HEK293 (cell line): Measurements from ENCODE around the gene ZNF576.

Experiments
- CTCF ChIA-PET: fragments of 350-600 bp; formaldehyde crosslinking; extraction: SDS; loops from one replicate; lab custom pipeline; 2021; ENCODE audit warnings: antibody characterized with exemption; lab: Yijun Ruan, JAX
- POLR2A ChIA-PET: fragments of 300-600 bp; formaldehyde crosslinking; extraction: SDS; loops from one replicate; lab custom pipeline; 2020; ENCODE audit warnings: antibody characterized with exemption, inconsistent platforms; lab: Yijun Ruan, JAX
- H3K27ac ChIP-seq: fragments of 200-500 bp; sonication (Bioruptor generic); 2 replicates; pipeline ENCODE4 v1.5.1; 2014; ENCODE audit warnings: low read depth, low read length, control low read depth, inconsistent platforms; ENCODE audit errors: extremely low read depth
- H3K36me3 ChIP-seq, 2 experiments: fragments of 200-500 bp in 1 of 2; sonication (Bioruptor generic) in 1 of 2; 1 replicate in 1 of 2; 2 replicates in 1 of 2; pipeline ENCODE4 v1.5.1; 2014 to 2017; ENCODE audit warnings: inconsistent platforms in 2 of 2, low read length in 2 of 2; ENCODE audit not compliant: control insufficient read depth in 2 of 2, insufficient read depth in 1 of 2
- H3K4me1 ChIP-seq: fragments of 200-500 bp; sonication (Bioruptor generic); 2 replicates; pipeline ENCODE4 v1.5.1; 2014; ENCODE audit warnings: mild to moderate bottlenecking, low read length, inconsistent platforms; ENCODE audit not compliant: control insufficient read depth, insufficient read depth
- H3K4me3 ChIP-seq: 2 replicates; pipeline ENCODE4 v1.5.1; 2011; ENCODE audit warnings: low read depth, mild to moderate bottlenecking, control low read depth, low read length, moderate library complexity
- H3K9me3 ChIP-seq: fragments of 200-500 bp; sonication (Bioruptor generic); 2 replicates; pipeline ENCODE4 v1.5.1; 2014; ENCODE audit warnings: low read depth, low read length, inconsistent platforms; ENCODE audit not compliant: control insufficient read depth, insufficient read depth
- AEBP2 ChIP-seq: fragments of 450-650 bp; formaldehyde crosslinking; IDR thresholded peaks from 2 replicates; pipeline ENCODE4 v1.5.1; 2016; ENCODE audit warnings: missing biosample characterization, missing genetic modification characterization, borderline replicate concordance
- EGR2 ChIP-seq: fragments of 450-650 bp; formaldehyde crosslinking; IDR thresholded peaks from 2 replicates; pipeline ENCODE4 v1.5.1; 2016; ENCODE audit warnings: low read depth, missing biosample characterization, missing genetic modification characterization
- HIC1 ChIP-seq: fragments of 450-650 bp; formaldehyde crosslinking; IDR thresholded peaks from 2 replicates; pipeline ENCODE4 v1.5.1; 2016; ENCODE audit warnings: missing biosample characterization, missing genetic modification characterization
- KLF1 ChIP-seq: fragments of 450-650 bp; formaldehyde crosslinking; IDR thresholded peaks from 2 replicates; pipeline ENCODE4 v1.5.1; 2016; ENCODE audit warnings: missing biosample characterization, missing genetic modification characterization
- KLF8 ChIP-seq: fragments of 450-650 bp; formaldehyde crosslinking; IDR thresholded peaks from 2 replicates; pipeline ENCODE4 v1.5.1; 2016; ENCODE audit warnings: missing biosample characterization, missing genetic modification characterization
- PRDM1 ChIP-seq: fragments of 450-650 bp; formaldehyde crosslinking; IDR thresholded peaks from 2 replicates; pipeline ENCODE4; 2016; ENCODE audit warnings: missing biosample characterization, missing genetic modification characterization
- PRDM10 ChIP-seq: fragments of 450-650 bp; formaldehyde crosslinking; IDR thresholded peaks from 2 replicates; pipeline ENCODE4 v1.5.1; 2016; ENCODE audit warnings: missing biosample characterization, missing genetic modification characterization
- SP3 ChIP-seq: fragments of 450-650 bp; formaldehyde crosslinking; IDR thresholded peaks from 2 replicates; pipeline ENCODE4 v1.5.1; 2016; ENCODE audit warnings: missing biosample characterization, missing genetic modification characterization
- TSHZ1 ChIP-seq: fragments of 450-650 bp; formaldehyde crosslinking; IDR thresholded peaks from 2 replicates; pipeline ENCODE4 v1.5.1; 2016; ENCODE audit warnings: missing biosample characterization, missing genetic modification characterization, borderline replicate concordance
- WT1 ChIP-seq: fragments of 450-650 bp; formaldehyde crosslinking; IDR thresholded peaks from 2 replicates; pipeline ENCODE4 v1.5.1; 2016; ENCODE audit warnings: missing biosample characterization, missing genetic modification characterization
- YY2 ChIP-seq: fragments of 450-650 bp; formaldehyde crosslinking; IDR thresholded peaks from 2 replicates; pipeline ENCODE4 v1.5.1; 2016; ENCODE audit warnings: missing biosample characterization, missing genetic modification characterization
- ZBTB26 ChIP-seq: fragments of 450-650 bp; formaldehyde crosslinking; optimal IDR thresholded peaks from 2 replicates; pipeline ENCODE3; 2016; ENCODE audit warnings: missing biosample characterization, mild to moderate bottlenecking, missing genetic modification characterization
- ZBTB48 ChIP-seq: fragments of 450-650 bp; formaldehyde crosslinking; IDR thresholded peaks from 2 replicates; pipeline ENCODE4 v1.5.1; 2016; ENCODE audit warnings: missing biosample characterization, missing genetic modification characterization
- ZFHX2 ChIP-seq: fragments of 450-650 bp; formaldehyde crosslinking; conservative IDR thresholded peaks from 2 replicates; pipeline ENCODE4 v1.5.1; 2016; ENCODE audit warnings: missing biosample characterization, missing genetic modification characterization
- ZNF2 ChIP-seq: fragments of 450-650 bp; formaldehyde crosslinking; IDR thresholded peaks from 2 replicates; pipeline ENCODE4 v1.5.1; 2016; ENCODE audit warnings: missing biosample characterization, missing genetic modification characterization
- ZNF24 ChIP-seq: fragments of 450-650 bp; formaldehyde crosslinking; IDR thresholded peaks from 2 replicates; pipeline ENCODE4 v1.5.1; 2016; ENCODE audit warnings: missing biosample characterization, missing genetic modification characterization
- ZNF341 ChIP-seq: fragments of 450-650 bp; formaldehyde crosslinking; IDR thresholded peaks from 2 replicates; pipeline ENCODE4; 2016; ENCODE audit warnings: low read depth, missing biosample characterization, missing genetic modification characterization
- ZNF530 ChIP-seq: fragments of 450-650 bp; formaldehyde crosslinking; IDR thresholded peaks from 2 replicates; pipeline ENCODE4 v1.5.1; 2016; ENCODE audit warnings: low read depth, missing biosample characterization, missing genetic modification characterization
- ZNF600 ChIP-seq: fragments of 450-650 bp; formaldehyde crosslinking; IDR thresholded peaks from 2 replicates; pipeline ENCODE4 v1.5.1; 2016; ENCODE audit warnings: missing biosample characterization, missing genetic modification characterization
- ZSCAN30 ChIP-seq: fragments of 450-650 bp; IDR thresholded peaks from 2 replicates; pipeline ENCODE4 v1.5.1; 2018; ENCODE audit warnings: missing biosample characterization, mild to moderate bottlenecking, missing genetic modification characterization, moderate library complexity
- TF ChIP-seq, protein P1 (sequence below): fragments of 450-650 bp; formaldehyde crosslinking; IDR thresholded peaks from 2 replicates; pipeline ENCODE4; 2016; ENCODE audit warnings: missing biosample characterization, missing genetic modification characterization

The ZNF576 gene

GRCh38 chr19:43575156-43575950, 21.0 kb upstream of the ZNF576 start, which contains the start of the genes PINLYP and XRCC1:
Gene PINLYP, plus strand, starts transcription at chr19:43575801. Its CDS starts 1,391 bp downstream, at chr19:43577192.
Gene XRCC1, minus strand, starts transcription at chr19:43575527. Its CDS starts 69 bp downstream, at chr19:43575458.
- Histone ChIP-seq H3K27ac (peak within 1 kb of the TSS; percentile 80), H3K4me1 (peaks cover 39% of the 10 kb centered on the region), H3K4me3 (peak within 1 kb of the TSS; percentile 73), H3K36me3 (peaks cover 18 to 36% of the 10 kb centered on the region in 2 experiments), H3K9me3 (no peaks in the 10 kb centered on the region)
- ChIA-PET POLR2A (interaction anchor here (0.7 to 2.9 kb wide), 7 partner anchors 12 to 179 kb away, joined by 3 to 23 read pairs (median 4); partner anchors contain the start of genes IRGQ, SMG9 and ZNF576), CTCF (interaction anchor here (0.5 to 12.5 kb wide), 11 partner anchors 20 to 243 kb away, joined by 3 to 167 read pairs (median 4); partner anchors contain the start of gene IRGQ)
- TF ChIP-seq AEBP2 (tag by site-specific recombination) (no peak), TSHZ1 (no peak), YY2 (tag by site-specific recombination) (peak; percentile 82), ZNF24 (0 out of 2 replicates have a peak, but pooled peaks have one; percentile 29), ZNF2 (tag by site-specific recombination) (peak; percentile 78), SP3 (peak; percentile 69), WT1 (tag by site-specific recombination) (0 out of 2 replicates have a peak, but pooled peaks have one; percentile 21), HIC1 (tag by site-specific recombination) (no peak), ZFHX2 (tag by site-specific recombination) (peak; percentile 88), ZBTB48 (tag by site-specific recombination) (peak; percentile 94), KLF1 (tag by site-specific recombination) (peak; percentile 54; the same call in 1 of the 2 replicates), ZNF600 (tag by site-specific recombination) (peak; percentile 74), PRDM1 (peak; percentile 97), ZNF341 (peak; percentile 100), ZNF530 (no peak), ZBTB26 (tag by site-specific recombination) (peak; percentile 75), PRDM10 (tag by site-specific recombination) (peak; percentile 77), EGR2 (tag by site-specific recombination) (peak; percentile 75; the same call in 1 of the 2 replicates), ZSCAN30 (tag by site-specific recombination) (peak; percentile 38; the same call in 1 of the 2 replicates), KLF8 (peak; percentile 24; the same call in 1 of the 2 replicates)
- TF ChIP-seq, protein P1, sequence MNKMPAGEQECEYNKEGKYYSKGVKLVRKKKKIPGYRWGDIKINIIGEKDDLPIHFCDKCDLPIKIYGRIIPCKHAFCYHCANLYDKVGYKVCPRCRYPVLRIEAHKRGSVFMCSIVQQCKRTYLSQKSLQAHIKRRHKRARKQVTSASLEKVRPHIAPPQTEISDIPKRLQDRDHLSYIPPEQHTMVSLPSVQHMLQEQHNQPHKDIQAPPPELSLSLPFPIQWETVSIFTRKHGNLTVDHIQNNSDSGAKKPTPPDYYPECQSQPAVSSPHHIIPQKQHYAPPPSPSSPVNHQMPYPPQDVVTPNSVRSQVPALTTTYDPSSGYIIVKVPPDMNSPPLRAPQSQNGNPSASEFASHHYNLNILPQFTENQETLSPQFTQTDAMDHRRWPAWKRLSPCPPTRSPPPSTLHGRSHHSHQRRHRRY (tag by site-specific recombination), result peak; percentile 35; the same call in 1 of the 2 replicates
